Large intestine (tissue), 3 donors: ENCODE data around the gene GPR173. TPM values are rescaled to one million over a fixed set of nuclear protein-coding genes. Genes with fewer than 3 reads are reported as not detected.
A peak's percentile ranks its signal among the peaks of the same experiment; 100 is the strongest.

Experiments used
- DNase-seq, 2 donors: peaks; one replicate each; pipeline versions ENCODE4 v3.0.0 to v3.0.0-alpha.2; 2013
- H3K27ac ChIP-seq: one replicate; pipeline ENCODE4 v1.5.1; 2013; ENCODE audit warnings: low read length
- H3K27me3 ChIP-seq: 2 replicates; pipeline ENCODE4 v1.6.1; 2013; ENCODE audit warnings: low read length; ENCODE audit not compliant: control insufficient read depth, insufficient read depth
- H3K36me3 ChIP-seq: 2 replicates; pipeline ENCODE4 v1.6.1; 2013; ENCODE audit warnings: low read length; ENCODE audit not compliant: control insufficient read depth, insufficient read depth
- H3K4me1 ChIP-seq: one replicate; pipeline ENCODE4 v1.6.1; 2013; ENCODE audit warnings: low read length; ENCODE audit not compliant: control insufficient read depth, insufficient read depth
- H3K4me3 ChIP-seq: one replicate; pipeline ENCODE4 v1.5.1; 2013; ENCODE audit warnings: low read length
- H3K9me3 ChIP-seq: one replicate; pipeline ENCODE4 v1.6.1; 2013; ENCODE audit warnings: mild to moderate bottlenecking, low read depth, low read length, moderate library complexity; ENCODE audit not compliant: control insufficient read depth
- WGBS: methylation state at CpG from one replicate; pipeline ENCODE4 v1.1.5; 2013; ENCODE audit warnings: low lambda C conversion rate; ENCODE audit not compliant: insufficient coverage; 5-methylcytosine and 5-hydroxymethylcytosine counted together
- polyA plus RNA-seq: library from polyadenylated mRNA; unstranded; fragments of 120-200 nt; gene quantifications from one replicate; pipeline ENCODE4 v1.2.1, GENCODE V29; 2013

The GPR173 gene
- polyA plus RNA-seq, 1 donor: 7.8 TPM

DNA sequence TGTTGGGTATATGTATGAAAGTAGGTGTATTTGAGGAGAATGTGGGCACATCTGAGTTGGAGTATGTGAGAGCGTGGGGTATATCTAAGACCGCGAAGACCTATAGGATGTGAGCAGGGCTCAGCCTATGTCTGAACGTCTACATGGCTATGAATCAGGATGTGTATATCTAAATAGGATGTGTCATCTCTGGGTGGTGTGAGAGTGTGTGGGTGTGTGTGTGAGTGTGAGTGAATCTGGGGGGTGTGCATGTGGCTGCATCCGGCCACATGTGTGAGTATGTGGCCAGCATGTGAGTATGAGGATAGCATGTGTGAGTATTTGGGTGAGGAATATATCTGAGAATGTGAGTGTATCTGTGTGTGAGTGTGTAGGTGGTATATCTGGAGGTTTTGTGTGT is 7.7 kb downstream of the GPR173 start:
- H3K27ac ChIP-seq: no peak overlapping the region
- no peak overlapping the region for H3K4me3 ChIP-seq
- no CpG with 5 or more reads among the region's 5 CpGs for WGBS
- H3K27me3 ChIP-seq: no peaks in the 10 kb centered on the region
- H3K36me3 ChIP-seq: no peaks in the 10 kb centered on the region
- DNase-seq: no peak
- H3K4me1 ChIP-seq: no peaks in the 10 kb centered on the region
- no peaks in the 10 kb centered on the region for H3K9me3 ChIP-seq

- peaks cover 7% of the 10 kb centered on the region for H3K4me1 ChIP-seq
- H3K9me3 ChIP-seq: no peaks in the 10 kb centered on the region
- 80% methylated on average over 1 of the region's 1 CpG for WGBS
- H3K4me3 ChIP-seq: no peak overlapping the region
- no peak for DNase-seq
- H3K27ac ChIP-seq: no peak overlapping the region
- no peaks in the 10 kb centered on the region for H3K36me3 ChIP-seq
- H3K27me3 ChIP-seq: no peaks in the 10 kb centered on the region
Observed at GRCh38 chrX:53065104-53065503, 16.5 kb downstream of the GPR173 start.

DNA sequence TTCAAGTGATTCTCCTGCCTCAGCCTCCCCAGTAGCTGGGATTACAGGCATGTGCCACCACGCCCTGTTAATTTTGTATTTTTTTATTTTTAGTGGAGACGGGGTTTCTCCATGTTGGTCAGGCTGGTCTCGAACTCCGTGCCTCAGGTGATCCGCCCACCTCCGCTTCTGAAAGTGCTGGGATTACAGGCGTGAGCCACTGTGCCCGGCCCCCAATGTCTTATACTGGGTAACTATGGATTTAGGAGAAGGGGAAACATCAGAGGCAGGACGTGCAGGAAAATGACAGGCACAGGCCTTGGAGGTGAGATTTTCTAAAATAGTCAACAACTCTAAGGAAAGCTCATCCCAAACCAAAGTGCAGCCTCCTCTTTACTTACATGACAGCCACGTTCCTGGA is 22.5 kb downstream of the GPR173 start:
- Histone ChIP-seq H3K27me3 (no peaks in the 10 kb centered on the region), H3K4me3 (no peak overlapping the region), H3K9me3 (no peaks in the 10 kb centered on the region), H3K36me3 (no peaks in the 10 kb centered on the region), H3K27ac (no peak overlapping the region), H3K4me1 (no peaks in the 10 kb centered on the region)
- no peak for DNase-seq
- WGBS: no CpG with 5 or more reads among the region's 10 CpGs

- H3K27ac ChIP-seq: no peak overlapping the region
- peak; percentile 60 to 73 for DNase-seq
Observed at GRCh38 chrX:53071604-53072417, 23.2 kb downstream of the GPR173 start.

GRCh38 chrX:53072418-53073114 is 24.0 kb downstream of the GPR173 start:
- no CpG with 5 or more reads among the region's 9 CpGs for WGBS
- Histone ChIP-seq H3K4me1 (no peaks in the 10 kb centered on the region), H3K27ac (no peak overlapping the region), H3K36me3 (no peaks in the 10 kb centered on the region), H3K9me3 (no peaks in the 10 kb centered on the region), H3K27me3 (no peaks in the 10 kb centered on the region), H3K4me3 (no peak overlapping the region)
- no peak for DNase-seq

More at GRCh38 chrX:53071604-53072417, 23.2 kb downstream of the GPR173 start:
- no peaks in the 10 kb centered on the region for H3K36me3 ChIP-seq
- no peaks in the 10 kb centered on the region for H3K27me3 ChIP-seq
- no peaks in the 10 kb centered on the region for H3K4me1 ChIP-seq
- no peaks in the 10 kb centered on the region for H3K9me3 ChIP-seq
- 0% methylated on average over 4 of the region's 31 CpGs for whole genome bisulfite sequencing
- H3K4me3 ChIP-seq: peak overlapping the region; percentile 27

DNA sequence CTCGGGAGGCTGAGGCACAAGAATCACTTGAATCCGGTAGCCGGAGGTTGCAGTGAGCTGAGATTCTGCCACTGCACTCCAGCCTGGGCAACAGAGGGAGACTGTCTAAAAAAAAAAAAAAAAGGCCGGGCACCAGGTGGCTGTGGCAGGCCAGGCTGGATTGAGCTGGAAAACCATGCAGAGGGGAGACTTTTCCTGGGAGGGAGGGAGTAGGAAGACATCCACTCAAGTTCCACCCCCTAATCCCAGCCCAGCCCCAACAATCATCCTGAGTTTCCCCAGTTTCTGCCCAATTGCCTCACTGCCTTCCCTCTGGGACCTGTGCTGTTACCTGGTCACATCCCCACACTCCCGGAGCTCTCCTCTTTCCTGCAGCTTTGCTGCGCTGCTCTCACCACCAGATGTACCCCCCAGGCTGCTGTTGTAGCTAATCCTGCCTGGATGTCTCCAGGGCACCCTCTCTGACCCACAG is 24.6 kb downstream of the GPR173 start:
- Histone ChIP-seq H3K36me3 (no peaks in the 10 kb centered on the region), H3K4me3 (no peak overlapping the region), H3K9me3 (no peaks in the 10 kb centered on the region), H3K27me3 (no peaks in the 10 kb centered on the region), H3K27ac (no peak overlapping the region), H3K4me1 (no peaks in the 10 kb centered on the region)
- DNase-seq: no peak
- WGBS: no CpG with 5 or more reads among the region's 6 CpGs

DNA sequence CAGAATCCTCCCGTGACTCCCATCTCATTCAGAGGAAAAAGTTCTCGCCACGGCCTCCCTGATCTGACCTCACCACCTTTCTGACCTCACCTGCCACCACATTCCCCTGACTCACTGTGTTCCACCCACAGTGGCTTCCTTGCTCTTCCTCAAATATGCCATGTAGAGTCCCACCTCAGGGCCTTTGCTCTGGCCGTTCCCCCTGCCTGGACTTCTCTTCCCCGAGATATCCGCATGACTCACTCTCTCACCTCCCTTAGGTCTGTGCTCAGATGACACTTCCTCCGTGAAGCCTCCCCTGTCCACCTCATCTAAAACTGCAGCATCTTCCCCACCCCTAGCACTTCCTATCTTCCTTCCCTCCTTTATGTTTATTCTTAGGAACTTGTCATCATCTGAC is 26.4 kb downstream of the GPR173 start:
- Histone ChIP-seq H3K27ac (no peak overlapping the region), H3K4me1 (no peaks in the 10 kb centered on the region), H3K9me3 (no peaks in the 10 kb centered on the region), H3K36me3 (no peaks in the 10 kb centered on the region), H3K4me3 (no peak overlapping the region), H3K27me3 (no peaks in the 10 kb centered on the region)
- WGBS: no CpG with 5 or more reads among the region's 7 CpGs
- no peak for DNase-seq

- whole genome bisulfite sequencing: no CpG with 5 or more reads among the region's 21 CpGs
- no peaks in the 10 kb centered on the region for H3K9me3 ChIP-seq
- no peak overlapping the region for H3K4me3 ChIP-seq
- no peak overlapping the region for H3K27ac ChIP-seq
- H3K4me1 ChIP-seq: no peaks in the 10 kb centered on the region
- H3K36me3 ChIP-seq: no peaks in the 10 kb centered on the region
- H3K27me3 ChIP-seq: no peaks in the 10 kb centered on the region
- no peak for DNase-seq
Observed at GRCh38 chrX:53076671-53077070, 28.1 kb downstream of the GPR173 start.

DNA sequence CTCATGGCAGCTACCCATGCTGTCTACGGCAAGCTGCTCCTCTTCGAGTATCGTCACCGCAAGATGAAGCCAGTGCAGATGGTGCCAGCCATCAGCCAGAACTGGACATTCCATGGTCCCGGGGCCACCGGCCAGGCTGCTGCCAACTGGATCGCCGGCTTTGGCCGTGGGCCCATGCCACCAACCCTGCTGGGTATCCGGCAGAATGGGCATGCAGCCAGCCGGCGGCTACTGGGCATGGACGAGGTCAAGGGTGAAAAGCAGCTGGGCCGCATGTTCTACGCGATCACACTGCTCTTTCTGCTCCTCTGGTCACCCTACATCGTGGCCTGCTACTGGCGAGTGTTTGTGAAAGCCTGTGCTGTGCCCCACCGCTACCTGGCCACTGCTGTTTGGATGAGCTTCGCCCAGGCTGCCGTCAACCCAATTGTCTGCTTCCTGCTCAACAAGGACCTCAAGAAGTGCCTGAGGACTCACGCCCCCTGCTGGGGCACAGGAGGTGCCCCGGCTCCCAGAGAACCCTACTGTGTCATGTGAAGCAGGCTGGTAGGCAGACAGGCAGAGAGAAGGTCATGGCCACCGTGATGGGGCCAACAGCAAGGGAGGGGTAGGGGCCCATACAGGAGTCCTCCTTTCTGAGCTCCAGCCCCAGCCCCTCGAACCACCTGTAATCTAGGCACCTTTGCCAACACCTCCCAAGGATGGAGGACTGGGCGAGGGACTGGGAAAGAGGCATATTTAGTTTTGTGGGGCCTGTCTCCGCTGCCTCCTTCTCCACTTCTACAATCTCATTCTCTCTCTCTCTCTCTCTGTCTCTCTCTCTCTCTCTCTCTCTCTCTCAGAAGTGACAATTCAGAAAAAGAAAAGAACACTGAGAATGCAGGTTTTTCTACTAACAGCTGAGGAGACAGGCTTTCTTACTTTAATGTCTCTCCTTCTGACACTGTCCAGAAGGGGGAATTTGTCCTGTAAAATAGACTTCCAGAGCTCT is 28.9 kb downstream of the GPR173 start:
- WGBS: no CpG with 5 or more reads among the region's 27 CpGs
- H3K4me1 ChIP-seq: no peaks in the 10 kb centered on the region
- DNase-seq: no peak
- no peaks in the 10 kb centered on the region for H3K27me3 ChIP-seq
- no peak overlapping the region for H3K4me3 ChIP-seq
- H3K36me3 ChIP-seq: no peaks in the 10 kb centered on the region
- no peak overlapping the region for H3K27ac ChIP-seq
- no peaks in the 10 kb centered on the region for H3K9me3 ChIP-seq

DNA sequence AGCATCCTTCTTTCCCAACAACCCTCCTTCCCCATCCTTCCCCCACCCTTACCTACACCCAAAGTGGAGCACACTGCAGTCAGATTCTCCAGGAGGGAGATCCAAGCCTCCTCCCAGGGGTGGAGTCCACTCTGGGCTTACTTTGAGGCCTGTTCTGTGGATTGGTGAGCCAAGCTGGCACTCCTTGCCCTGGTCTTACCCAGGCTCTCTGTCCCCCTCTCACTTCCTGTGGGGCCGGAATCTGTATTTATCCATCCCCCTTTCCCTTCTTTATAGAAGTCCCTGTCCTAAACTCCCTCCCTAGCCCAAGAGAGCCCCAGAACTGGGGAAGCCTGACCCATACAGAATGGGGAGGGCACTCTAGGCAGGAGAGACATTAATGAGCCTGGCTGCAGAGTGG is 30.4 kb downstream of the GPR173 start:
- Histone ChIP-seq H3K27ac (no peak overlapping the region), H3K4me1 (peaks cover 6% of the 10 kb centered on the region), H3K4me3 (no peak overlapping the region), H3K36me3 (no peaks in the 10 kb centered on the region), H3K9me3 (no peaks in the 10 kb centered on the region), H3K27me3 (no peaks in the 10 kb centered on the region)
- DNase-seq: no peak
- no CpG with 5 or more reads among the region's 1 CpG for WGBS
